HEK293T (cell line): ENCODE measurements around the gene NUDT5.

Experiments
- CTCF ChIA-PET: fragments of 350-600 bp; formaldehyde crosslinking; extraction: SDS; loops from one replicate; lab custom pipeline; 2021; ENCODE audit warnings: antibody characterized with exemption, inconsistent platforms; lab: Yijun Ruan, JAX
- POLR2A ChIA-PET: fragments of 350-600 bp; formaldehyde crosslinking; extraction: SDS; loops from one replicate; lab custom pipeline; 2020; ENCODE audit warnings: antibody characterized with exemption, inconsistent platforms; lab: Yijun Ruan, JAX
- DNase-seq: peaks from one replicate; pipeline ENCODE4 v3.0.0; 2012; ENCODE audit warnings: mixed read lengths; ENCODE audit errors: extremely low spot score
- ARNT ChIP-seq: fragments of 450-650 bp; IDR thresholded peaks from 2 replicates; pipeline ENCODE4 v1.6.1; 2017; ENCODE audit warnings: mild to moderate bottlenecking
- BHLHE40 ChIP-seq: fragments of 450-650 bp; IDR thresholded peaks from 2 replicates; pipeline ENCODE4 v1.6.1; 2016; ENCODE audit warnings: mild to moderate bottlenecking, moderate library complexity, borderline replicate concordance
- CTBP1 ChIP-seq: fragments of 450-650 bp; IDR thresholded peaks from 2 replicates; pipeline ENCODE4 v1.6.1; 2016; ENCODE audit warnings: borderline replicate concordance
- ELF4 ChIP-seq: fragments of 450-650 bp; IDR thresholded peaks from 2 replicates; pipeline ENCODE4 v1.6.1; 2017; ENCODE audit warnings: antibody characterized with exemption
- FOXA1 ChIP-seq: fragments of 450-650 bp; IDR thresholded peaks from 2 replicates; pipeline ENCODE4 v1.6.1; 2016; ENCODE audit warnings: mild to moderate bottlenecking
- FOXK2 ChIP-seq: fragments of 450-650 bp; IDR thresholded peaks from 2 replicates; pipeline ENCODE4 v1.6.1; 2016; ENCODE audit warnings: mild to moderate bottlenecking
- FOXM1 ChIP-seq: fragments of 450-650 bp; IDR thresholded peaks from 2 replicates; pipeline ENCODE4 v1.6.1; 2017; ENCODE audit warnings: mild to moderate bottlenecking, borderline replicate concordance
- HDGF ChIP-seq: fragments of 450-650 bp; IDR thresholded peaks from 2 replicates; pipeline ENCODE4 v1.6.1; 2017; ENCODE audit warnings: antibody characterized with exemption, borderline replicate concordance
- L3MBTL2 ChIP-seq: fragments of 450-650 bp; conservative IDR thresholded peaks from 2 replicates; pipeline ENCODE4 v1.6.1; 2016; ENCODE audit warnings: mild to moderate bottlenecking
- LEF1 ChIP-seq: fragments of 450-650 bp; IDR thresholded peaks from 2 replicates; pipeline ENCODE4 v1.6.1; 2017; ENCODE audit warnings: mild to moderate bottlenecking, borderline replicate concordance
- NFRKB ChIP-seq: fragments of 450-650 bp; IDR thresholded peaks from 2 replicates; pipeline ENCODE4 v1.6.1; 2016; ENCODE audit warnings: mild to moderate bottlenecking, moderate library complexity
- SP1 ChIP-seq: fragments of 450-650 bp; IDR thresholded peaks from 2 replicates; pipeline ENCODE4 v1.6.1; 2017
- SUZ12 ChIP-seq: fragments of 450-650 bp; IDR thresholded peaks from 2 replicates; pipeline ENCODE4 v1.6.1; 2016; ENCODE audit warnings: mild to moderate bottlenecking
- TARDBP ChIP-seq: fragments of 450-650 bp; IDR thresholded peaks from 2 replicates; pipeline ENCODE4 v1.6.1; 2016
- ZNF384 ChIP-seq: fragments of 450-650 bp; IDR thresholded peaks from 2 replicates; pipeline ENCODE4 v1.6.1; 2016
- TF ChIP-seq, protein P1 (sequence below): fragments of 450-650 bp; IDR thresholded peaks from 2 replicates; pipeline ENCODE4 v1.6.1; 2016

The NUDT5 gene

DNA sequence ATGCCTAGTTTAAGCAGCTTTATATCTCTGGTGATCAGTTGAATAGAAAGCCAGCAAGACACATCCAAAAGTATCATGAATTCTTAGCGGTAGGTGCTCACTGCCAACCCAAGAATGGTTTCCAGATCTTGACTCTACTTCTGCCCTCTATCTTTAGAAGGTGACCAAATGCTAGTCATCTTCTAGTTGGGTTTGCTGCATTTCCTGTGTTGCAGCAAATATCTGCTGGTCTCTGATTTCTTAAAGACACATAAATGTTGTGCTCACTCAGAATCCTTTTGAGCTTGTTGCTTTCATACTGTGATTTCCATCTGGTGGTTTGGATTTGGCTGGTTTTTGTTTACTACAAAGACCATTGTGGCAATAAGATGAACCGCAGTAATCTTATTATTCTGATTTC lies 2.5 kb upstream of the NUDT5 start:
- TF ChIP-seq FOXM1 (no peak), L3MBTL2 (no peak), ELF4 (no peak), FOXA1 (no peak), HDGF (no peak), ZNF384 (no peak), SUZ12 (no peak), LEF1 (no peak), TARDBP (no peak), BHLHE40 (no peak), SP1 (no peak), NFRKB (no peak), CTBP1 (no peak), ARNT (no peak), FOXK2 (no peak)
- TF ChIP-seq, protein P1, sequence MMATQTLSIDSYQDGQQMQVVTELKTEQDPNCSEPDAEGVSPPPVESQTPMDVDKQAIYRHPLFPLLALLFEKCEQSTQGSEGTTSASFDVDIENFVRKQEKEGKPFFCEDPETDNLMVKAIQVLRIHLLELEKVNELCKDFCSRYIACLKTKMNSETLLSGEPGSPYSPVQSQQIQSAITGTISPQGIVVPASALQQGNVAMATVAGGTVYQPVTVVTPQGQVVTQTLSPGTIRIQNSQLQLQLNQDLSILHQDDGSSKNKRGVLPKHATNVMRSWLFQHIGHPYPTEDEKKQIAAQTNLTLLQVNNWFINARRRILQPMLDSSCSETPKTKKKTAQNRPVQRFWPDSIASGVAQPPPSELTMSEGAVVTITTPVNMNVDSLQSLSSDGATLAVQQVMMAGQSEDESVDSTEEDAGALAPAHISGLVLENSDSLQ: no peak
- no peak for DNase-seq
- ChIA-PET POLR2A (no interaction called here), CTCF (interaction anchor here (0.6 to 0.8 kb wide), 2 partner anchors 17 to 818 kb away, joined by 3 read pairs; no protein-coding TSS in a partner anchor)

DNA sequence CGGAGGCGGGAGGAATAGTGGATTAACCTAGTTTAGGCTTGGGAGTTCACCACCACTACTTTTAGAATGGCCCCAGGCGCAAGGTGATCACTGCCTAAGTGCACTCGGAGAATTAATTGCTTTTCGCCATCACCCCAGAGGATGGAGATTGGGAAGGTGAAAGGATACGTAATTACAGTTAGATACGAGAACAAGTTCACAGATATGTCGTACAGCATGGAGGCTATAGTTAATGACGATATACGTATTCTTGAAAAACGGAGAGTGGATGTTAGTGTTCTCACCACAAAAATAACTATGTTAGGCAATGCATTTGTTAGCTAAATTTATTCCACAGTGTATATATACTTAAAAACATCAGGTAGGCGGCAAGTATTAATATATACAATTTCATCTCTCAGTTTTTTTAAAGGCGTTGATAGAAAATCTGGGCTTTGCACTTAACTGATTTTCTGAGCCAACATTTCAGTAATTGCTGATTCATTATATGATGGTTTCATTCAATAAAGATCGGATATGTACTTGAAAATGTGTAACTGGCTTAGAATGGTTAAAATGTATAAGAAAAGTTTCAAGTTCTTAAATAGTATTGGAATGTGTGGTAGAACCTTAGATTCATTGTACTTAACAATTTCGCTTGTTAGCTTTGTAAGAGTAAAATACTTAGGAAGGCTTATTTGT lies 980 bp upstream of the NUDT5 start:
- CTCF ChIA-PET: no interaction called here
- POLR2A ChIA-PET: interaction anchor here (0.6 to 1.7 kb wide), 11 partner anchors 13 to 122 kb away, joined by 3 to 6 read pairs (median 3); no protein-coding TSS in a partner anchor
- DNase-seq: no peak
- TF ChIP-seq ARNT (no peak), CTBP1 (no peak), ELF4 (no peak), L3MBTL2 (no peak), FOXA1 (no peak), SP1 (no peak), LEF1 (no peak), HDGF (no peak)

DNA sequence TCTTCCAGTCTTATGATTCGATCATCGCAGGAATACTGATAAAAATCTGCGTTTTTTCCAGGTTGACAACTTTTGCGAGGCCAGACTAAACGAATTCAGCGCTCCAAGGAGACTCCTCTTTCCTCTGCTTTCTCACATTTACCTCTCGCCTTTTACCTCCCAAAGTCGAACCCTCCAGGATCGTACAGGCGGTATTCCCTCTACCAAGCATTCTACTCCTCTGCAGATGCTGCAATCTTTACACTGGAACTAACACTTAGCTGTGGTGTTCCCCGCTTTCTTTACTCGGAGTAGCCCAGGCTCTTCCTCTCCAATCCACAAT lies 449 bp downstream of the NUDT5 start:
- TF ChIP-seq ZNF384 (no peak), LEF1 (no peak), HDGF (no peak), CTBP1 (no peak), ARNT (no peak), BHLHE40 (no peak), FOXA1 (no peak)
- CTCF ChIA-PET: no interaction called here
- DNase-seq: peak; percentile 15
- POLR2A ChIA-PET: interaction anchor here (0.5 to 1.8 kb wide), 9 partner anchors 8 to 859 kb away, joined by 3 to 7 read pairs (median 5); no protein-coding TSS in a partner anchor

DNA sequence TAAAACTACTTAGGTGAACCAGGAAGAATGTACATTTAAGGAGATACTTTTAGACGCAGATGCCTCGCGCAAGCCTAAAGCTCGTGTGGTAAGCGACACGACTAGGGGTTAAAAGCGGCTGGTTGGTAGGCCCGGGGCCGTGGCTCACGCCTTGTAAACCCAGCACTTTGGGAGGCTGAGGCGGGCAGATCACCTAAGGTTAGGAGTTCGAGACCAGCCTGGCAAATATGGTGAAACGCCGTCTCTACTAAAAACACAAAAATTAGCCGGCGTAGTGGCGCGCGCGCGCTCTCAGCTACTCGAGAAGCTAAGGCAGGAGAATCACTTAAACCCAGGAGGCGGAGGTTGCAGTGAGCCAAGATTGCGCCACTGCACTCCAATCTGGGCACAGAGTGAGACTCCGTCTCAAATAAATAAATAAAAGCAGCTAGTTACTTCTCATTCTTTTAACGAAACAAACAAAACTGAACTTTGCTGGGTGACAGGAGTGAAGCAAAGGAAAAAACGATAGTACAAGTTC lies 879 bp downstream of the NUDT5 start:
- ChIA-PET POLR2A (interaction anchor here (1.3 to 1.8 kb wide), 3 partner anchors 9 to 22 kb away, joined by 4 to 7 read pairs (median 6); no protein-coding TSS in a partner anchor), CTCF (no interaction called here)
- no peak for TF ChIP-seq TARDBP
- no peak for TF ChIP-seq ELF4
- no peak for TF ChIP-seq SP1
- TF ChIP-seq FOXA1: no peak
- DNase-seq: no peak

DNA sequence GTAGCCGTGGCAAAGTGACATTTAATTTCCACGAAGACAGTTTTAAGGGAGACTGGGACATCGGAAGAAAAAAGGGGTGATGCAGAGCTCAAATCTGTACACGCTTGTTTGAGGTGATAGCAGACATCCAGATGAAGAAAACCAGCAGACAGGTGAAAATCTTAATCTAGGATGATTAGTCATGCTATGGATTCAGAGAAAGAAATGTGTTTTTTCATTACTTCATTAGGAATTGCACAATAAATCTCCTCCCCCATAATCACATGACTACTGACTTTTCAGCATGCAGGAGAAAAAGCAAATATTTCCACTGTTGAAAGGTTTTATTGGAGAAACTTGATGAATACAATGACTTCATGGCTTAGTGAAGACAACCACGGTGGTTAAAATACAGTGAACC lies 2.5 kb downstream of the NUDT5 start:
- no peak for DNase-seq
- ChIA-PET CTCF (no interaction called here), POLR2A (interaction anchor here (0.6 kb wide), 1 partner anchor 221 kb away, joined by 4 read pairs; no protein-coding TSS in a partner anchor)
- TF ChIP-seq NFRKB: no peak
- no peak for TF ChIP-seq FOXK2

DNA sequence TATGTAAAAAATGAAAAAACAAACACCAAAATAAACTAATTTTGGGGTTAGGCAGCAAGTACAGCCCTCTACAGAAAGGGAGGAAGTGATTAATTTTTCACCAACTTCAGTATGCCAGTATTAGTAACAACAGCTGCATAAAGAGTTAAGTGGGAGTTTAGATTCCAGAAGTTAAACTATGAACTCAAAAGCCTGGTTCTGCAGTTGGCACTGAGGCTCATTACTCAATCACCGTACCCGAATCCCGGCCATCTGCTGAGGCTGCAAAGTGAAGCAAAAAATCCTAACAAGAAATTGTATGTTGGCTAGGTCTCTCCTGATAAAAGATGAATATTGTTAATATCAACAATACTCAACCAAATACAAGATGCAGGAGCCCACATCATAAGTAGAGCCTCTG lies 4.0 kb downstream of the NUDT5 start:
- POLR2A ChIA-PET: no interaction called here
- TF ChIP-seq FOXA1 (no peak), SP1 (no peak), NFRKB (no peak), FOXM1 (no peak)
- no peak for DNase-seq
- CTCF ChIA-PET: no interaction called here

DNA sequence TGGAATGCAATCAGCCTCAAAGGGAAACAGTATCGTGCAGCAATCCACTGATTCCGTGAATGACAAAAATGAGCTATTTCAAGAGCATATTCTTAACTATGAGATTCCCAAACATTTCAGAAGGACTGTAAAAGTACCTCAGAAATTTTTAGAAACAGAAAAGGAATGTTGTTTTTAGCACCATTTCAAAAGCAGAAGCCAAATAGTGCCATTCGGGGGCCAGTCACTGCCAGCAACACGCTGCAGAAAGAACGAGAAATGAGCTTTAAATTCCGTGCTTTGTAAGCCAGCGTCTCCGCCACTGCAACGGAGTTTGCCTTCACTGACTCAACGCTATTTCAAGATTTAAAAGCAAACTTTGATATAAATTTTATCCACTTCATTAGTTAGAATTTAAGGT lies 6.3 kb downstream of the NUDT5 start:
- DNase-seq: no peak
- POLR2A ChIA-PET: interaction anchor here (0.9 kb wide), 1 partner anchor 59 kb away, joined by 3 read pairs; no protein-coding TSS in a partner anchor
- TF ChIP-seq ELF4: no peak
- no peak for TF ChIP-seq ARNT
- no peak for TF ChIP-seq FOXM1
- no peak for TF ChIP-seq SP1
- TF ChIP-seq TARDBP: no peak
- TF ChIP-seq SUZ12: no peak
- no peak for TF ChIP-seq ZNF384
- TF ChIP-seq NFRKB: no peak
- TF ChIP-seq, protein P1: no peak
- no peak for TF ChIP-seq BHLHE40
- TF ChIP-seq LEF1: no peak
- CTCF ChIA-PET: no interaction called here
